GM21528 (cell line): ENCODE data around the gene VSIG10L2.

Experiments
- ATAC-seq: cut with Tn5 transposase; IDR thresholded peaks from one replicate; pipeline ENCODE4 v1.9.1; 2021; ENCODE audit warnings: mild to moderate bottlenecking, moderate library complexity; ENCODE audit not compliant: unreplicated experiment, low FRiP score

The VSIG10L2 gene

DNA sequence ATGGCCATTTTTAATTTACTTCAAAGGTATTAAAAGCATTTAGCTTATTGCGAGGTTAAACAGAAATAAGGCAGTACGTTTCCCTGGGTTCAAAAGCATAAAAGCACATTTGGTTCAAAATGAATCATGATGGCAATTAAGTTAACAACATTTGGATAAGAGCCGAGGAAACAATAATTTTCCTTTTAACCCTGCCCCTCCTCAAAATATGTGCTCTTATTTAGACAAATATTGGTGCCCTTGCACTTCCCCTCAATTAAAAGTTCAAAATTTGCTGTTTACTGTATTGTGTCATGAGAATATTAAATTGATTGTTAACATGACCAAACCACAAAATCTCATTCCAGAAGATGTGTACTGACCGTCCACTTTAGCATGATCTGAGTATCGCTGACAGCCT, 48.7 kb downstream of the VSIG10L2 start:
- no peak for ATAC-seq

DNA sequence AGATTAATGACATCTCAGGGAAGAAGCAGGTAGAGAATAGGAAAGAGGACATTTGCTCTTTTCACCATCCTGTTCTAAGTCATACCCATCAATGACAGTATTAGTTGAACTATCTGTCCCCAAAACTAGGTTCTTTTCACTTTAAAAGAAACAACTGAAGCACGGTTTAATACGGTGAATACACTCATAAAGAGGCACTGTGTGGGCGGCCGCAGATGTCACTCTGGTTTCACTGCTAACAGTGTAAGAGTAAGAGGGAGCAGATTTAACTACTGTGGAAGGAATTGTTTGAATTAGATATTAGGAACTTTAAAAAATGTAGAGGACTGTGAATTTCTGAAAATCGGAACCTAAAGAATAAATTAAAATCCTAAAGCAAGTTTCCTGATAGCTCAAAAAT, 49.5 kb downstream of the VSIG10L2 start:
- ATAC-seq = no peak

DNA sequence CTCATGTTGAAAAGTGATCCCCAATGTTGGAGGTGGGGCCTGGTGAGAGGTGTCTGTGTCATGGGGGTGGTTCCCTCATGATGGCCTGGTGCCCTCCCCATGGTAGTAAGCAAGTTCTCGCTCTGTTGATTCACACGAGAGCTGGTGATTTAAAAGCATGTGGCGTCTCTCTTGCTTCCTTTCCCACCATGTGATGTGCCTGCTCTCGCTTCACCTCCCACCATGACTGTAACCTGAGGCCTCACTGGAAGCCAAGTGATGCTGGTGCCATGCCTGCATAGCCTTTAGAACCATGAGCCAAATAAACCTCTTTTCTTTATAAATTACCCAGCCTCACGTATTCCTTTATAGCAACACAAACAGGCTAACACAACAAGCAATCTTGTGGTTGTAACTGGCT, 52.4 kb downstream of the VSIG10L2 start:
- ATAC-seq = no peak

DNA sequence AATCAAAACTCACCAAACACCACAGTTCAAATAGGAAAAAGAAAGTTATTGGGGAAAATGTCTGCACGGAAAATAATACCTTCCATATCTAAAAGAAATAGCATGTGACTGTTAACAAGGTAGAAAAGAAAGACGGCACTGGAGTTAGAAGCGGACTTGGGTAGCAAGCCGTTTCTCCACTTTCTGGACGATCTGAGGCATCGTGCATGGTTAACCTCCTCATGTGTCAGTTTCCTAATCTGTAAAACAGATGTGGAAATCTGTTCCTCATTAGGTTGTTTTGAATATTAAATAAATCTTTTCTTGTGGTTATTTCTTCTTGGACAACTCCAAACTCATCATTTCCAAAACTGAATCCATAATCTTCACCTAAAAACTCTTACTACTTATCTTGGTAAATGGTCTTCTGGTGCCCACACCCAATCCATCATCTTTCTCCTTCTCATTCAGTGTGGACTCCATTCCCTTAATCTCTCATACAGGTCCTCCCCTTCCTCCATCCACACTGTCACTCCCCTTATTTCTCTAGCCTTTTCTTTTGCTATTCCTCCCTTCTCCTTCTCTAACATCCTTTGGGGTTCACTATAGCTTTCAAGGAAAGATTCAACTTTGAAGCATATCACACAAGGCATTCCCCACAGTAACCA, 53.5 kb downstream of the VSIG10L2 start:
- no peak for ATAC-seq

DNA sequence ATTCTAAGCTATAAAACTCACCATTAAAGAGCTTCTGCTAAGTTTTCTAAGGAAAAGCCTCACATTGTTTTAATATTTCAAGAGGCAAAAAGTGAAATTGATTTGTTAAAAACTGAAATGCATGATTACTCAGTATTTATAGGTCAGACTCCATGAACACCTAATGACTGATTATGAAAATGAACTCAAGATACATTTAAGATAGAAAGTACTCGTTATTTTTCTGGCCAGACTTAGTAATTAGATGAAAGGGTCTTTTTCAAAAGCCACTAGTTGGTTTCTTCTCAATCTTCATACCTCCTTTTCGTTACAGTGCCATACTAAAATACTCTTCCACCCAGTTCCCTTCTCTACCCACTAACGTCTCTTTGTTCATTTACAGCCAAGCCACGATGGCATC, 56.3 kb downstream of the VSIG10L2 start:
- ATAC-seq = no peak
